ENCODE data around the gene DPYSL3. TPM values are rescaled to one million over a fixed set of nuclear protein-coding genes. Genes with fewer than 3 reads are reported as not detected.

The DPYSL3 gene
- total RNA-seq, 1 donor = 157 TPM

- DNase-seq (ENCODE audit: low read depth) = no peak
- no peak for TF ChIP-seq CTCF (IDR thresholded peaks at IDR 0.05; ENCODE audit: insufficient read depth, low read length)
- H3K4me3 ChIP-seq (ENCODE audit: low read depth, low read length) = no peak overlapping the region
Observed at GRCh38 chr5:147437161-147437596, 72.7 kb downstream of the DPYSL3 start.

- no peak for TF ChIP-seq CTCF (IDR thresholded peaks at IDR 0.05; ENCODE audit: insufficient read depth, low read length)
- DNase-seq (ENCODE audit: low read depth) = no peak
- H3K4me3 ChIP-seq (ENCODE audit: low read depth, low read length) = no peak overlapping the region
Observed at GRCh38 chr5:147436596-147436995, 73.3 kb downstream of the DPYSL3 start.

- DNase-seq (ENCODE audit: low read depth) = no peak
- TF ChIP-seq CTCF (IDR thresholded peaks at IDR 0.05; ENCODE audit: insufficient read depth, low read length) = no peak
- H3K4me3 ChIP-seq (ENCODE audit: low read depth, low read length) = no peak overlapping the region
Observed at GRCh38 chr5:147434049-147434448, 75.8 kb downstream of the DPYSL3 start.

GRCh38 chr5:147432323-147432722, 77.5 kb downstream of the DPYSL3 start:
- H3K4me3 ChIP-seq (ENCODE audit: low read depth, low read length) = no peak overlapping the region
- DNase-seq (ENCODE audit: low read depth) = no peak
- TF ChIP-seq CTCF (IDR thresholded peaks at IDR 0.05; ENCODE audit: insufficient read depth, low read length) = no peak

GRCh38 chr5:147431586-147431985, 78.3 kb downstream of the DPYSL3 start:
- no peak for TF ChIP-seq CTCF (IDR thresholded peaks at IDR 0.05; ENCODE audit: insufficient read depth, low read length)
- DNase-seq (ENCODE audit: low read depth) = no peak
- H3K4me3 ChIP-seq (ENCODE audit: low read depth, low read length) = no peak overlapping the region

GRCh38 chr5:147430628-147431027, 79.2 kb downstream of the DPYSL3 start:
- no peak overlapping the region for H3K4me3 ChIP-seq (ENCODE audit: low read depth, low read length)
- no peak for TF ChIP-seq CTCF (IDR thresholded peaks at IDR 0.05; ENCODE audit: insufficient read depth, low read length)
- DNase-seq (ENCODE audit: low read depth) = no peak

Measured in fibroblast of the aortic adventitia (primary cell).